Stimulated activated CD4-positive, alpha-beta T cell treated with anti-CD3 and anti-CD28 coated beads, Interleukin-4, amount 100 ng/mL, for 48 hours (primary cell): ENCODE data around the gene NME7.
"Not testable (repeated sequence)": the region's sequence is repeated elsewhere in the genome, so short reads cannot be mapped to it uniquely, and the experiment has no call there.

ENCODE experiments used
- DNase-seq, 2 donors: peaks; one replicate each; pipeline ENCODE4 v3.0.0-alpha.2; 2020; ENCODE audit warnings: low read depth in 2 of 2

The NME7 gene

GRCh38 chr1:169234780-169235179, 132.8 kb downstream of the NME7 start:
- DNase-seq: no peak

- DNase-seq: no peak
Measured at GRCh38 chr1:169217636-169218035, 150.0 kb downstream of the NME7 start.

- DNase-seq: no peak
Measured at GRCh38 chr1:169214598-169214997, 153.0 kb downstream of the NME7 start.

DNA sequence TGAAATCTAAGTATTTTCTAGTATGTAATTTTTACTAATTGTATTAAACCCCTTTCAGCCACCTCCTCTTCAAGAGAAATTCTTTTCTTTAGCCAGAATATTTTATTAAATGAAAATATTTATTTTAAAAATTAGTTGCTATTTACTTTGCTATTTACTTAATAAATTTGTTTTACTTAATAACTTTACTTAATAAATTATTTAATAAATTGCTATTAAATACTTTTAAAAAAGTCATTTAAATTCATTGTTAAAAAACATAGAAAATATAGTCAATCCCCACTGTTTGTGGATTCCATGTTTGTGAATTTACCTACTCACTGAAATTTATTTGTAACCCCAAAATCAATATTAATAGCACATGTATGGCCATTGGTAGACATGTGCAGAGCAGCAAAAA, 155.5 kb downstream of the NME7 start:
- DNase-seq: no peak

DNA sequence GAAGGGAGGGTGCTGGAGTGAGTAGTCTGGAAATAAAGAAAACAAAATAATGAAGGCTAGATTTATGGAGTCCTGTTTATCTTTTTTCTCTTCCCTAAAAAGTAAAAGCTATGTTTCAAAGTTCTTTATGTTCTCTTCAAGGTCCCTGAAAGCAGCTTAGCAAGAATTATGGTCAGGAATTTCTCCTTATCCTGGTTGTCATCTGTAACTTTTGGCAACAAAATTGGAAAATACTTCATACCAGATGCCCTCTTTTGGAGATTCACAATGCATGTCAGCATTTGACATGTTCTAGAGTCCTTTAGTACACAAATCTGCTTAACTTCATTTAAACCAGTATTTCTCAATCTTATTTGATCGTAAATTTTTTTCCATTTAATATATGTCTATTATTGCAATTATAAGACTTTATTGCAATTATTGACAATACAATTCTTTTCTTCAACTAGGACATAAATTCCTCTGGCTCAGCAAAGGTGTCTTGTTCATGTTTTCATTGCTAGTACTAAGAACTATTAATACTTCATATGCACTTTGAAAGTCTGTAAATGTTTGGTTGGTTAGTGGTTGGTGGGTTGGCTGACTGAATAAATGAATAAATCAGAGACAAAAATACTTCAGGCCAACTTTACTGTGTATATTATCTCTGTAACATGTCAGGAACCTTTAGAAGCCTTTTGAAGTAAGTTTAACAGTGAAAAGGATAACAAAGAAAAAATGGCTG, 159.6 kb downstream of the NME7 start:
- DNase-seq: no peak

GRCh38 chr1:169204157-169204556, 163.4 kb downstream of the NME7 start:
- DNase-seq: no peak

- DNase-seq: no peak
Measured at GRCh38 chr1:169202791-169203665, 164.6 kb downstream of the NME7 start.

GRCh38 chr1:169201084-169201619, 166.4 kb downstream of the NME7 start:
- no peak for DNase-seq

GRCh38 chr1:169200319-169200718, 167.3 kb downstream of the NME7 start:
- DNase-seq: no peak

DNA sequence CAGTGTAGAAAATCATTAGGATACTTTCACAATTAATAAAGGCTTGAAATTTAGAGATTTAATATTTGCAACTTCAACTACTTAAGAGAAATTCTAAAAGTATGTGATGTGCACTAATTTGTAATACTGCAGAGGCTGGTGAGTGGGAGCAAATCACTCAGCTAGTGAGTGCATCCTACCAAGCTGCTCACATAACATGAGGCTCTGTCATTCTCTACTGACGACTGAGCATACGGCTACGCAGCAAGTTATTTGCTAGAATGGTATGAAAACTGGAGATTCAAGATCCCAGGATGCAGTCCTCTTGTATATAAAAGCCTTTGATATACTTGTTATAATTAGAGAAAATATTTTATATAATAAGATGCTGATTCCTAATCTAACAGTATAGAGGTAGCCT, 171.0 kb downstream of the NME7 start:
- no peak for DNase-seq

- DNase-seq: no peak
Measured at GRCh38 chr1:169196161-169196560, 171.4 kb downstream of the NME7 start.

GRCh38 chr1:169193191-169193850, 174.3 kb downstream of the NME7 start:
- DNase-seq: no peak

DNA sequence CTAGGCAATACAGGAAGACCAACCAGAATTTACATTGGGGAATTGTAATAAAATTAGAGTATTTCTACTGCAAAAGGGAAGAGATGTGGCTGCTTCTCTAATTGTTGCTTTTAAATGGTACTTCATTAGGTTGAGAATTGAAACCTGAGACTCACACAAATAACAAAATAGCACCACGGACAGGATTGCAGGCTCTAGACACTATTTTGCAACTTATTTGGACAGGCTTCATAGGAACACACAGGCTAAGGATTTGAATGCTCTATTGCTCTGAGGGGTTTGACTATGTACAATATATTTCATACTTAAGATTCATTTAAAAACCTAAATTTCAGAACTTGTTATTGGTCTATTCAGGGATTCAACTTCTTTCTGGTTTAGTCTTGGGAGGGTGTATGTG, 181.5 kb downstream of the NME7 start:
- no peak for DNase-seq

- DNase-seq: no peak
Measured at GRCh38 chr1:169184812-169185211, 182.8 kb downstream of the NME7 start.

DNA sequence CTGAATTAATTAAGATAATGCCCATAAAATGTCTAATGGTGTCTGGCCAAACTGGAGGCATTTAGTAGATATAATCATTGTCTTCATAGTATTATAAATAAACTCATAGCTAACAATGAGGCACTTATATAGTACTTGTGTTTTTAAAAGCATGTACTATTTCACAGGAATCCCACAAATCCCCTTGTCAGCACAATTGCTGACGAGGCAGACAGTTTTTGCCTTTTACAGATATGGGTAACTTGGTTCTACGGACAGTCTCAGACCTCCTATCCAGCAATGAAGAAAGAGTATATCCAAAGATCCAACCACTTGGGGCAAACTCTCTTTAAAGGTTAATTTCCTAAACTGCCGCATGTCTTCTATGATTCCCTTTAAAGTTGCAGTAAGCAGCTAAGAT, 187.4 kb downstream of the NME7 start:
- DNase-seq: no peak

DNA sequence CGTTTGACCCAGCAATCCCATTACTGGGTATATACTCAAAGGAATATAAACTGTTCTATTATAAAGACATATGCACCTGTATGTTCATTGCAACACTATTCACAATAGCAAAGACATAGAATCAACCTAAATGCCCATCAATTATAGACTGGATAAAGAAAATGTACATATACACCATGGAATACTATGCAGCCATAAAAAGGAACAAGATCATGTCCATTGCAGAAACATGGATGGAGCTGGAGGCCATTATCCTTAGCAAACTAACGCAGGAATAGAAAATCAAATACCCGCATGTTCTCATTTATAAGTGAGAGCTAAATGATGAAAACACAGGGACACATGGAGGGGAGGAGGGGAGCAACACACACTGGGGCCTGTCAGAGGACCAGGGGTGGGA, 188.2 kb downstream of the NME7 start:
- not testable (repeated sequence) for DNase-seq

DNA sequence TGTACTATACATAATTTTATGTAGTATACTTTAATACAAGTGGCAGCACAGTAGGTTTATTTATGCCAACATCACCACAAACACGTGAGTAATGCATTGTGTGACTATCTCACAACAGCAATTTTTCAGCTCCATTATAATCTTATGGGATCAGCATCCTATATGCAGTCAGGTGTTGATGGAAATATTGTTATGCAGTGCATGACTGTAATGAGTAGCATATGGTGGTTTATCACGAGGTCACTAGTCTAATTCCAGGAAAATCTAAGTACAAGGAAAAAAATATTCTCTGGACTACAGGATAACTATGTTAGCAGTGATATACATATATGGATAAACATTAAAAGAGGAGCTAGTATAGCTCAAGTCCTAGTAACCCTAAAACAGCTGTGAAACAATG, 192.1 kb downstream of the NME7 start:
- DNase-seq: no peak

DNA sequence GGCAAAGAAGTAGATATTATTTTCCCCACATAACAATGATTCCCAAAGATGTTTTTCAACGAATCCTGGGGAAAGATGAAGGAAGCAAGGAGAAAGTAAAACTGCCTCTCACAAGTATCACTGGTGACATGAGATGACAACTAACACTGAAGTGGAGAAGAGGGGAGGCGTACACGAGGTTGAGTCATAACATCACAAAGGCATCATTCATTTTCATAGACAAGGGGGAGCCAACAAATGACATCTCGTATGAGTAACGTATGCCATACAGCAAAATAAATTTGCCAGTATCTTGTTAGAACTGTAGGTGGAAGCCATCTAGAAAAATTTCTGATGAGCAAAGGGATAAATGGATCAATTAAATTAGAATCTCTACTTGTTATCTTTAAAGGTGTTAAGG, 204.5 kb downstream of the NME7 start:
- DNase-seq: no peak

GRCh38 chr1:169161496-169162194, 206.0 kb downstream of the NME7 start:
- no peak for DNase-seq

DNA sequence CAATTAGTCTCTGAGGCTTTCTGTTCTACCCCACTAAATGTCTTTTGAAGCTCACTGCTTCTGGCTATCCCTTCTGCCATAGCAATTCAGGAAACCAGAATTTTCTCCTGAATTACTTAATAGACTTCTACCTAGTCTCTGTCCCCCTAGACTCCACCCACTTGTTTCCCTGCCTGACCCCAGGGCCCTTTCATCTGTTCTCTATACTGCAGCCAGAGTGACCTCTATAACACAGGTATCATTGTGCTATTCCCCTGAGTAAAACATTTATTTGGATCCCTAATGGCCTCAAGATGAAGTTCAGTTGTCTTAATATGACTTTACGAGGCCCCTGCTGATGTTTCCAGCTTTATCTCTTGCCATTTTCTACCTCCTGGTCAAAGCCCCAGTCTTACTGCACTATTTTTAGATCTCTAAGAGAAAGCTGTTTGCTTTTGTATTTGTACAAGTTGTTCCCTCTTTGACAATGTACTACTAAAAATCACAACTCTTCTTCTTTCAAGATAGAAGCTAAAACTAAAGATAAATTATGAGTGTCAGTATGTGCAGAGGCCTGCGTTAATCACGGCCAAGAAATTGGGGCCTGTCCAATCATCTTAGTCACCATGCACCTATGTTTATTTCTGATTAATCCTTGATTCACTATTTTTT, 206.6 kb downstream of the NME7 start:
- no peak for DNase-seq

GRCh38 chr1:169156580-169156979, 211.0 kb downstream of the NME7 start:
- no peak for DNase-seq
